Osteoblast (primary cell): ENCODE data around the gene ANXA9. TPM values are rescaled to one million over a fixed set of nuclear protein-coding genes. Genes with fewer than 3 reads are reported as not detected.
A peak's percentile ranks its signal among the peaks of the same experiment; 100 is the strongest.

Experiments
- DNase-seq: peaks from one replicate; pipeline ENCODE4 v3.0.0; 2011; ENCODE audit warnings: low spot score, mixed read lengths; ENCODE audit not compliant: insufficient read length; ENCODE audit errors: missing footprints
- H2AFZ ChIP-seq: 2 replicates; pipeline ENCODE4 v1.6.0; 2011; ENCODE audit warnings: mild to moderate bottlenecking, low read length
- H3K27ac ChIP-seq: 2 replicates; pipeline ENCODE4 v1.5.1; 2011; ENCODE audit warnings: mild to moderate bottlenecking, low read depth, low read length, moderate library complexity
- H3K27me3 ChIP-seq: 2 replicates; pipeline ENCODE4 v1.6.0; 2012; ENCODE audit warnings: mild to moderate bottlenecking, control low read depth, inconsistent platforms, low read length, moderate library complexity; ENCODE audit not compliant: insufficient read depth
- H3K36me3 ChIP-seq: 2 replicates; pipeline ENCODE4 v1.5.1; 2011; ENCODE audit warnings: mild to moderate bottlenecking, low read length, control low read depth, moderate library complexity; ENCODE audit not compliant: insufficient read depth
- H3K4me1 ChIP-seq: 2 replicates; pipeline ENCODE4 v1.5.1; 2011; ENCODE audit warnings: mild to moderate bottlenecking, low read length, control low read depth, moderate library complexity; ENCODE audit not compliant: insufficient read depth
- H3K4me2 ChIP-seq: 2 replicates; pipeline ENCODE4 v1.6.0; 2011; ENCODE audit warnings: mild to moderate bottlenecking, low read length; ENCODE audit not compliant: insufficient read depth
- H3K4me3 ChIP-seq: fragments of 200-600 bp; sonication (generic); 3 replicates; pipeline ENCODE4 v1.5.1; 2012; ENCODE audit warnings: mild to moderate bottlenecking, low read length, inconsistent platforms; ENCODE audit not compliant: insufficient read depth
- H3K79me2 ChIP-seq: 2 replicates; pipeline ENCODE4 v1.6.0; 2012; ENCODE audit warnings: mild to moderate bottlenecking, low read length, control low read depth, inconsistent platforms; ENCODE audit not compliant: insufficient read depth
- H3K9me3 ChIP-seq: 2 replicates; pipeline ENCODE4 v1.5.1; 2011; ENCODE audit warnings: low read depth, low read length, control low read depth
- H4K20me1 ChIP-seq: 2 replicates; pipeline ENCODE4 v1.6.0; 2012; ENCODE audit warnings: mild to moderate bottlenecking, low read length, control low read depth; ENCODE audit not compliant: insufficient read depth
- total RNA-seq: library from RNA; depleted of rRNA; stranded (reverse); fragments of >200 nt; gene quantifications from 2 replicates; pipeline ENCODE4 v1.2.3, GENCODE V29; 2012
- TF ChIP-seq, protein P1 (sequence below): IDR thresholded peaks from 2 replicates; pipeline ENCODE4 v1.5.1; 2011; ENCODE audit warnings: mild to moderate bottlenecking, low read depth, low read length, moderate library complexity; ENCODE audit errors: extremely low read depth

ANXA9 gene
- total RNA-seq, 1 donor, result under 0.01 TPM

DNA sequence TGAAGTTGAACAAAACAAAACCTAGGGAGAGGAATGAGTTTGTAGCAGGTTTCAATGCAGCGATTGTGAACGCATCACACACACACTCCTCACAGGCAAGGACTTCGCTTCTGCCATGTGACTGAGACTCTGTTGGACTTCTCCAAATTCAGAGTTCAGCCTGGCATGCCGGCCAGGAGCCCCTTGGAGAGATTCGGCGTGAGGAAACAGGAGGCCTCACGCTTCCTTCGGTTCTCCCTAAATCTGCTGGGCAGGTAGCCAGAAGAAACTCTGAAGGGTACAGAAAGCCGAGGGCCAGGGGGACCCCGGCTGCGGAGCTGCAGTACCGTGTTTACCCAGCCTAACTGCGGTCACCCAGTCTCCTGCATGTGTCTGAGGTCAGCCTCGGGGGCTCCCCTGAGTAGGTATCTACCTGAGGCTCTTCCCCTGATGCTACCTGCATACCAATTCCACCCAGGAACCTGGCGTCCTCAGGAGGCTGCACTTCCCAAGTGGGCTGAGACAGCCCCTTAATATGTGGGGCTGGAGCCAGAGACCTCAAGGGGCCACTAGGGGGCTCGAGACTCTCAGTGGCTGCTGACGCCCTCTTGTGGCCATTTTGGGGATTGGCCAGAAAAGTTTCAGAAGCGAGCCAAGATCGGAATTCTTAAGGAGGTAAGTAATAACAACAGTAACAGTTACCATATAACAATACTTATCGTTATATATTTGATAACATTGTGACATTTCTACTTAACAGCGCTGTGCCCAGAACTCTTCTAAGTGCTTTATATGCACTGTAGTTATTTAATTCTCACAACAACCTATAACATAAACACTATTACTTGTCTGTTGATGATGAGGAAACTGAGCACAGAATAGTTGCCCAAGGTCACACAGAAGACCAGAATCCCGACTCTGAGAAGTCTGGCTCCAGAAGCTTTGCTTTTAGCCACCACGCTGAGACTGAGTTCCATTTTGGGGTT, 2.7 kb upstream of the ANXA9 start:
- no peaks in the 10 kb centered on the region for H3K36me3 ChIP-seq
- peaks cover 38% of the 10 kb centered on the region for H3K4me1 ChIP-seq
- H3K79me2 ChIP-seq, result no peaks in the 10 kb centered on the region
- H3K4me2 ChIP-seq, result peak overlapping the region; percentile 56
- DNase-seq, result peak; percentile 98
- no peaks in the 10 kb centered on the region for H3K9me3 ChIP-seq
- peak overlapping the region; percentile 24 for H3K4me3 ChIP-seq
- TF ChIP-seq, protein P1, sequence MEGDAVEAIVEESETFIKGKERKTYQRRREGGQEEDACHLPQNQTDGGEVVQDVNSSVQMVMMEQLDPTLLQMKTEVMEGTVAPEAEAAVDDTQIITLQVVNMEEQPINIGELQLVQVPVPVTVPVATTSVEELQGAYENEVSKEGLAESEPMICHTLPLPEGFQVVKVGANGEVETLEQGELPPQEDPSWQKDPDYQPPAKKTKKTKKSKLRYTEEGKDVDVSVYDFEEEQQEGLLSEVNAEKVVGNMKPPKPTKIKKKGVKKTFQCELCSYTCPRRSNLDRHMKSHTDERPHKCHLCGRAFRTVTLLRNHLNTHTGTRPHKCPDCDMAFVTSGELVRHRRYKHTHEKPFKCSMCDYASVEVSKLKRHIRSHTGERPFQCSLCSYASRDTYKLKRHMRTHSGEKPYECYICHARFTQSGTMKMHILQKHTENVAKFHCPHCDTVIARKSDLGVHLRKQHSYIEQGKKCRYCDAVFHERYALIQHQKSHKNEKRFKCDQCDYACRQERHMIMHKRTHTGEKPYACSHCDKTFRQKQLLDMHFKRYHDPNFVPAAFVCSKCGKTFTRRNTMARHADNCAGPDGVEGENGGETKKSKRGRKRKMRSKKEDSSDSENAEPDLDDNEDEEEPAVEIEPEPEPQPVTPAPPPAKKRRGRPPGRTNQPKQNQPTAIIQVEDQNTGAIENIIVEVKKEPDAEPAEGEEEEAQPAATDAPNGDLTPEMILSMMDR, result peak; percentile 100
- H4K20me1 ChIP-seq, result no peaks in the 10 kb centered on the region
- H3K27ac ChIP-seq, result no peak overlapping the region
- H2AFZ ChIP-seq, result peak overlapping the region; percentile 73
- no peaks in the 10 kb centered on the region for H3K27me3 ChIP-seq

DNA sequence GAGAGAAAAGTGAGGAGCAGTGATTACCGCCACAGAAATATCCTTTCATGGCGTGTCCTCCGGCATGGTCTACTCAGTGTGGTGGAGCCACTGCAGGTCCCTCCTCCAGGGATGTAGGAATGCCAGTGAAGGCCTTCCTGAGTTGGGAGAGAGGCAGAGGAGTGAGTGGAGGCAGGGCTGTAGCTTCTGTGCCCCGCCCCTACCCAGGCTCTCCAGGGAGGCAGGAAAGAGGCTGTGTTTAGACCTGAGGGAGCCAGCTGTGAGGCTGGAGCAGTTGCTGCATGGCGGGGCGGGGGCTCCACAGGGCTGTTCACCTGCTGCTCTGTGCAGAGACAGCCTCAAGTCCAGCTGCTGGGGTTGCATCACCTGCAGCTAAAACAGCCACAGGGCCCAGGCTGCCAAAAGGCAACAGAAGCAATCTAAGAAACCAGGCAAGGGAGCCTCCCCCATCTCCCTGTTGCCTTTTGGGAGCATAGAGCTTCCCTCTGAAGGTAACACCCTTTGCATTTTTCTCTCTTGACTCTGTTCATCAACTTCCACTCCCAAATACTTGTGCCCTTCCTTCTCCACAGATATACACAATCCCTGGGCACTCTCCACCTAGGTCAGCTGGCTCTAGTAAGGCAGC, 801 bp upstream of the ANXA9 start:
- DNase-seq, result no peak
- H3K4me2 ChIP-seq, result no peak overlapping the region
- H2AFZ ChIP-seq, result peak overlapping the region; percentile 28
- peaks cover 38% of the 10 kb centered on the region for H3K4me1 ChIP-seq
- no peaks in the 10 kb centered on the region for H4K20me1 ChIP-seq
- no peaks in the 10 kb centered on the region for H3K79me2 ChIP-seq
- no peaks in the 10 kb centered on the region for H3K27me3 ChIP-seq
- no peaks in the 10 kb centered on the region for H3K36me3 ChIP-seq
- H3K27ac ChIP-seq, result no peak overlapping the region
- H3K4me3 ChIP-seq, result no peak overlapping the region
- TF ChIP-seq, protein P1, result no peak
- no peaks in the 10 kb centered on the region for H3K9me3 ChIP-seq

DNA sequence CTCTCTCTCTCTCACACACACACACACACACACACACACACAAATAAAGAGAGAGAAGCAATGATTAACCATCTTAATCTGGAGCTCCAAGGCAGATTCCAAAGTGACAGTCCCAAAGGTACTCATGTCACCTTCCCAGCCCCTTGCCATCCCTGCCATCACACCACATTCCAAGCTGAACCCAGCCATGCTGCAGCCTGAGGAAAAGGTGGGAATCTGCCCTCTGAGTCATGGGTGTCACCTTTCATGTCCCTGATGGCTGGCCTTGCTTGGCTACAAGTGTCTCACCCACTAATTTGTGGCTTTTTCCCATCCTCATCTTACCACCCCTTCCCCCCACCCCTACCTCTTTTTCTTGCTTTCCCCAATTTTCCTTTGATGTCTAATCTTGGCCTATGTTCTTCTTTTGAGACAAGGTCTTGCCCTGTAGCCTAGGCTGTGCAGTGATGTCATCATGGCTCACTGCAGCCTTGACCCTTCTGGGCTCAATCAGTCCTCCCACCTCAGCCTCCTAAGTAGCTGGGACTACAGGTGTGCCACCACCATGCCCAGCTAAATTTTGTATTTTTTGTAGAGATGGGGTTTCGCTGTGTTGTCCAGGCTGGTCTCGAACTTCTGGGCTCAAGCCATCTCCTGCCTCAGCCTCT, 3.2 kb downstream of the ANXA9 start:
- no peaks in the 10 kb centered on the region for H3K79me2 ChIP-seq
- H2AFZ ChIP-seq, result no peak overlapping the region
- H3K27ac ChIP-seq, result no peak overlapping the region
- H3K27me3 ChIP-seq, result no peaks in the 10 kb centered on the region
- no peak for DNase-seq
- no peaks in the 10 kb centered on the region for H4K20me1 ChIP-seq
- H3K9me3 ChIP-seq, result no peaks in the 10 kb centered on the region
- H3K4me2 ChIP-seq, result no peak overlapping the region
- TF ChIP-seq, protein P1, result no peak
- H3K4me3 ChIP-seq, result no peak overlapping the region
- H3K4me1 ChIP-seq, result peaks cover 11% of the 10 kb centered on the region
- no peaks in the 10 kb centered on the region for H3K36me3 ChIP-seq
